GM12865 (cell line): ENCODE data around the gene APLN.

Source experiments
- DNase-seq: peaks from one replicate; pipeline ENCODE4 v3.0.0; 2010; ENCODE audit warnings: low read depth
- H3K4me3 ChIP-seq: 2 replicates; pipeline ENCODE4 v1.5.1; 2011; ENCODE audit warnings: mild to moderate bottlenecking, low read depth, low read length, control low read depth
- TF ChIP-seq, protein P1 (sequence below): IDR thresholded peaks from 2 replicates; pipeline ENCODE4 v1.5.1; 2011; ENCODE audit warnings: low read length, control low read depth, low read depth, inconsistent platforms; ENCODE audit not compliant: insufficient read depth; ENCODE audit errors: missing control alignments

The APLN gene

GRCh38 chrX:129599499-129599898, 55.3 kb downstream of the APLN start:
- no peak overlapping the region for H3K4me3 ChIP-seq
- no peak for DNase-seq
- TF ChIP-seq, protein P1, sequence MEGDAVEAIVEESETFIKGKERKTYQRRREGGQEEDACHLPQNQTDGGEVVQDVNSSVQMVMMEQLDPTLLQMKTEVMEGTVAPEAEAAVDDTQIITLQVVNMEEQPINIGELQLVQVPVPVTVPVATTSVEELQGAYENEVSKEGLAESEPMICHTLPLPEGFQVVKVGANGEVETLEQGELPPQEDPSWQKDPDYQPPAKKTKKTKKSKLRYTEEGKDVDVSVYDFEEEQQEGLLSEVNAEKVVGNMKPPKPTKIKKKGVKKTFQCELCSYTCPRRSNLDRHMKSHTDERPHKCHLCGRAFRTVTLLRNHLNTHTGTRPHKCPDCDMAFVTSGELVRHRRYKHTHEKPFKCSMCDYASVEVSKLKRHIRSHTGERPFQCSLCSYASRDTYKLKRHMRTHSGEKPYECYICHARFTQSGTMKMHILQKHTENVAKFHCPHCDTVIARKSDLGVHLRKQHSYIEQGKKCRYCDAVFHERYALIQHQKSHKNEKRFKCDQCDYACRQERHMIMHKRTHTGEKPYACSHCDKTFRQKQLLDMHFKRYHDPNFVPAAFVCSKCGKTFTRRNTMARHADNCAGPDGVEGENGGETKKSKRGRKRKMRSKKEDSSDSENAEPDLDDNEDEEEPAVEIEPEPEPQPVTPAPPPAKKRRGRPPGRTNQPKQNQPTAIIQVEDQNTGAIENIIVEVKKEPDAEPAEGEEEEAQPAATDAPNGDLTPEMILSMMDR = no peak

DNA sequence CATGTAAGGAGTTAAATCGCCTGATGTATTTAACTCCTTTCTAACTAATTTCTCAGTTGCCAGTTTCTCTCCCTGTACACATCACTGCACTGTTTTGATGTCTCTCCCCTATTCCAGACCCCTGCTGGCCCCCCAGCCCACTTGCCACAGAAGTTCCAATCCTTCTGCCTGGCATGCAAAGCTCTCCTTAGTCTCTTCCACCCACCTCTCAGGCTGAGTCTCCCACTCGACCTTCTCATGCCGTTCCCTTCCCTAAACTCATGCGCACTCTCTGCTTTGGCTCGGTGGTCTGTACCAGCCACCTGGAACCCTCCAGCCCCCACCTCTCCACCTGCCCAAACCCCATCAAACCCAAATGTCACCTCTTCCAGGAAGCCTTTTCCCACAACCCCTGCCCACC, 56.9 kb downstream of the APLN start:
- no peak for DNase-seq

GRCh38 chrX:129596077-129596476, 58.7 kb downstream of the APLN start:
- no peak overlapping the region for H3K4me3 ChIP-seq
- TF ChIP-seq, protein P1 = no peak
- no peak for DNase-seq

More for the DNA sequence above, 56.9 kb downstream of the APLN start:
- H3K4me3 ChIP-seq = no peak overlapping the region
- TF ChIP-seq, protein P1 = no peak
